ENCODE results near the gene CAPN2.
"Not testable (repeated sequence)": the region's sequence is repeated elsewhere in the genome, so short reads cannot be mapped to it uniquely, and the experiment has no call there.

CAPN2 gene

DNA sequence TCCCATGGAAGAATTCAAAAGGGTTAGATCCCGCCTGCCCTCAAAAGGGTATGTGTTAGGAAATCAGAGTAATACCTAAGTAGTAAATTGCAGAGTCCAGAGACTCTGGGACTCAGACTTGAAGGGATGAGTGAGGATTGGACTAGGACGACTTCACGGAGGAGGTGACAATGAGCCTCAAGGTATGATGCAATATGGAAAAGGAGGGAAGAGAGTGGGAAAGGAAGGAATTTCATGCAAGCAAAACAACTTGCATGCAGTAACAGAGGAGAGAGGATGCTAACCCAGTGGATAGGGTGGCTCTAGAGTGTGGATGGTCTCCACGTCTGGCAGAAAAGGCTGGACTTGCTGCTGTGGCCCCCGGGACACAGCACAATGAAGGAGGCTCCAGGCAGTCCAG is 4.8 kb downstream of the CAPN2 start:
- no peak for DNase-seq (ENCODE audit: low read depth in 2 of 2)

DNA sequence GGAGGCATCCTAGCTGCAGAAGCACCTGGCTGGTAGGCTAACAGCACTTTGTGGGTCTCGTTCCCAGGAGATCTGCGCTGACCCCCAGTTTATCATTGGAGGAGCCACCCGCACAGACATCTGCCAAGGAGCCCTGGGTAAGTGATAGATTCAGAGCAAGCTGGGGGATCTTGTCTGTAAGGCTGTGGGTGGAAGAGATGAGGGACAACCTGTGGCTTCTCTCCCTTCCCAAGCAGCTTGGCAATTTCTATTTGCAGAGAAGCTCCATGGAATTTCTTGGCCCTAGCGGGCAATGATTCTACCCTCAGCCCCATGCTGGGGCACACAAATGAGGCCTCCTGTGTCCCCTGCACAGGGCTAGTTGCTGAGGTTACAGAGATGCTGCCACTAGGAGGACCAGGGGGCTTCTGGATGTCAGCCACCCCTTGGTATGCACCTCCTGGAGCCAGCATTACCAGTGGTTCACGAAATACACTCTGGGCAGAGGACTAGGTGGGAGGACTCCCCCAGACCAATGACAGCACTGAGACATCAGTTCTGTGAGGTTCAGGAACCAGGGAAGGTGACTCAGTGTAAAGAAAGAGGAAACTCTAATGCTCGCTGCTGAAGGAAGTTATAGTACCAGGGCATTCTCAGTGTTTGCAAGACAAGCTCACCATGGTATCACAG is 5.5 kb downstream of the CAPN2 start:
- no peak for DNase-seq (ENCODE audit: low read depth in 2 of 2)

DNA sequence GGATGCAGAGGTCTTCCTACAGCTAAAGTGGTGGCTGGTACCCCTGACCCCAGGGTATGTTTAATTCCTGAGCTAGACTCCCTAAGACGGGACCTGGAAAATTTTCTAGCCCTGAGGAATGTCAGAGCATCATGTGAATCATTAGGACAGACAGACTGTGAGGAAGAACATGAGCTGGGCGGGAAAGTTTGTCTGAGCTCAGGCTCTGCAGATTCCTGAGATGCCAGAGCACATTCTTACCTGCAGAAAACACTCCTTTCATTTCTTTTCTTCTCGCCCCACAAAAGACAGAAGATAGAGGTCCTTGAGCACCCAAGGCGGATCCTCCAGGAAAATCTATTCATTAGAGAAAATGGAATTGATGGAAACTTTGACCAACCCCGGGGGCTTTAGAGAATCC is 6.5 kb downstream of the CAPN2 start:
- no peak for DNase-seq (ENCODE audit: low read depth in 2 of 2)

DNA sequence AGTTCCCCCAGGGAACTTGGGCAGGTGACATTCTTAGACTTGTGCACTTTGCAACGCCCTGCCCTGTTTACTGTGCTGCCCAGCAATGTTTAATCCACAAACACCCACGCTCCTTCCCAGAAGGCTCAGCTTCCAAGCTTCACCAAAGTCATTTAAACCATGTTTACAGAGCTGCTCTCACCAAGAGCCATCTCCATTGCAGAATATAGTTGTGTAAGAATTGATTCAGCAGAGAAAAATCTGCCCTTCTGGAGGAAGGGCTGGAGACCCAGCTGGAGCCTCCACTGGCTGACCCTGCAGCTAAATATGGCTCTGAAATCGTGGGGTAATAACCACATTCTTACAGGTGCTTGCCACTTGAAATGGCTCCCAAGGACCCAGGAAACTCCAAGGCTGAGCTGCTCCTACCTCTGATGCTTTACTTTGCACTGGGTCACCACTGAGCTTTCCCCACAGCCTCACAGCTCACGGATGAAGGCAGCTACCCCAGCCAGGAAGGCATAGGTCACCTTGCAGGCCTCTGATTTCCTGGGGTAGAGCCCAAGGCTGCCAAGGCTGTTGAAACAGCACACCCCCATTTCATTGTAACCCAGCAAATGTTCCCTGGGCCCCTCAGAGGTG is 8.7 kb downstream of the CAPN2 start:
- DNase-seq (ENCODE audit: low read depth in 2 of 2): no peak

DNA sequence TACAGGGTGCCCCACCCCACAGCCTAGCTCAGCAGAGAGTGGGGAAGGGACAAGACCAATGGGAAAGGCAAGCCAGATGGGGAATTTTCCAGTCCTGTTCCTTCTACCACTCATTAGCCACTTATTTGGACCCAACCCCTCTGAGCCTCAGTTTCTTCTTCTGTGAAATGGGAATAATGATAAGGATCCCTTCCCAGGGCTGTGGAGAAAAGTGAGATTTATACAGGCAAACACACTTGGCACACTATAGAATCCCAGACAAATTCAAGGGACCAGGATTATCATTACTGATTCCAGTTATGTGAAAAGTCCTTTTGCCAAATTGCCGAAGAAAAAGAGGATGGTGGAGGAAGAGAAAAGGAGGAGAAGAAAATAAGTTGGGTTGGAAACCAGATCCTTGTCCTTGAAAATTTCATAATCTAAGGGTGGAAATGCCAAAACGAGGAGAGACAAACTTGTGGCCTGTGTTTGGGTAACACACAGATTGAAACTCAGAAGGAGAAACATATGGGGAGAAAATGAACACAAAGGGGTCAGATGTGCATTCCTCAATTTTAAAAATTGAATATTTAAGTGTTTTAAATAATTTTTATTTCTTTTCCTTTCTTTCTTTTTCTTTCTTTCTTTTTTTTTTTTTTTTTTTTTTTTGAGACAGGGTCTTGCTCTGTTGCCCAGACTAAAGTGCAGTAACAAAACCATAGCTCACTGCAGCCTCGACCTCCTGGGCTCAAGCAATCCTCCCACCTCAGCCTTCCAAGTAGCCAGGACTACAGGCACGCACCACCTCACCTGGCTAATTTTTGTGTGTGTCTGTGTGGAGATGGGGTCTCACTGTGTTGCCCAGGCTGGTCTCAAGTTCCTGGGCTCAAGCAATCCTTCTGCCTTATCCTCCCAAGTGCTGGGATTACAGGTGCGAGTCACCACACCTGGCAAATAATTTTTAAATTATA is 9.6 kb downstream of the CAPN2 start:
- DNase-seq (ENCODE audit: low read depth in 2 of 2): no peak

DNA sequence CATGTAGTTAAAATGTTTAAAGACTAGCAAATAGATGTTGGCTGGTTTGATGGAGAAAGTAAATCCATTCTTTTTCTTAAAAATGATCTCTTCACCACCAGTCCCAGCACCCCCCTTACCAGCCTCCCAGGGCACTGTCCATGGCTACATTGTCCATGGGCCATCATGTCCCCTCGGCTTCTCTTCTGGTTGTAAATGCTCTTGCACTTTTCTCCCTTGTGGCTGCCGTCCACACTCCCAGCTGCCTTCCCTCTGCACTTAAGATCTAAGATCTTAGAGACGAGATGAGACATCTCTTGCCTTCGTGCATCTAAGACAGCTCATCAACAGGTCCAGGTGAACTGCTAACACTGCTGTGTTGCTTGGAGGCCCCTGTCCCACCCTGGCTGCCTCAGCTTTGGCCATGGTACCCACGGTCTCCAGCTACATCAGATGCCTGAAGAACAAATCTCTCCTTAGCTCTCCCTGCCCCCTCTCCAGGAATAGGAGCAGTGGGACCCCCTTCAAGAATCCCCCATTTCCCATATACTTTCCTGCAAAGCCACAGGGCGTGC is 11.1 kb downstream of the CAPN2 start:
- no peak for DNase-seq (ENCODE audit: low read depth in 2 of 2)

DNA sequence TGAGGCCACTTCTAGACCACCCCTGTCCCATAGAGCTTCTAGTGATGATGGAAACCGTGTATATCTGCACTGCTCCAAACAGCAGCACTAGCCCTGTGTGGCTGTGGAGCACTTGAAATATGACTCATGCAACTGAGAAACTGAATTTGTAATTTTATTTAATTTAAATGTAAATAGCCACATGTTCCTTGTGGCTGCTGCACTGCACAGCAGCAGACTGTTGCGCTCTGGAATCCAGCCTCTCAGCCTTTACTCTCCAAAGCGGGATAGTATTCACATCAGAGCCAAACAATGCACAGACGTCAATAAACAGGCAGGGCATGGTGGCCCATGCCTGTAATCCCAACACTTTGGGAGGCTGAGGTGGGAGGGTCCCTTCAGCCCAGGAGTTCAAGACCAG is 12.0 kb downstream of the CAPN2 start:
- no peak for DNase-seq (ENCODE audit: low read depth in 2 of 2)

DNA sequence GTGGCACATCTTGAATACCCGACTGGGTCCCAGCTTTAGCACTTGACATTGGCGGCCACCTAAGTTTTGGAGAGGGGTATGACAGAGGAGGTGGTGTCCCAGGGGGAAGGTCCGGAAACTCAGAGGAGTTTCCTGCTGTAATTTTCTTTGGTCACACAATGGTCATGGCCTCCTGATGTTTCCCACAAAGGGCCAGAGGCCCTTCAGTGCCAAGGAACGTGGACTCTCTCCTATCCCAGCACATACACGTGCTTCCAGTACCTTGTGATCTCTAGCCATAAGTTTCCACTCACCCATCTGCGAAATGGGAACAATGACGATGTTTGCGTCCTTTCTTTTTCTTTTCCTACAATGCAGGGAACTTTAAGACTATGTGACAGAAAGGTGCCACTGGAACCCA is 13.2 kb downstream of the CAPN2 start:
- no peak for DNase-seq (ENCODE audit: low read depth in 2 of 2)

DNA sequence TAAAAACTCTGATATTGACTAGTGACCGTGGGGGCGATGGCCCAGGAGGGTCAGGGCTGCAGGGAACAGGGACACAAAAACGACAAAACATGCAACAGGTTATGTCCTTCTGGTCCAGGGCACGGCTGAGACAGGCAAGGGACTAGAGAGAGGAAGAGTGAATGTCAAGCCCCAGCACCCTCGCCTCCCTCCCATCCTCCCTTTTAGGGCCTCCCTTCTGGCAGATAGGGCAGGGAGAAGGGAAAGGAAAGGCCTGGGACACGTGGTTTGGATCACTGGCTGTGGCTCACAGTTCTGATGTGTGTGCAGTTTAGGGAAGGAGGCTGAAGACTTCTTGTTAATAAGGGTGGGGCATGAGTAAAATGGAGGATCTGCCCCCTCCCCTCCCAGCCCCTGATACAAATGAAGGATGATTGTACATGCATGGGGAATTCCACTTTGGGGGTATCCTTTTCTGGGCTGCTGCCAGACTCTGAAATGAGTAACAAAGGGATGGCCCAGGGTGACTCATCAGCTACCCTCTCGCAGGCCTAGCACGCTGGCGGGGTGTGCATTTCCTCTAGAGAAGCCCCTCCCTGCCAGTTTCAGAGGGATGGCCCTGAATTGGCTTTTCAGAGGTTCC is 14.2 kb downstream of the CAPN2 start:
- DNase-seq (ENCODE audit: low read depth in 2 of 2): peak; percentile 89 to 91

DNA sequence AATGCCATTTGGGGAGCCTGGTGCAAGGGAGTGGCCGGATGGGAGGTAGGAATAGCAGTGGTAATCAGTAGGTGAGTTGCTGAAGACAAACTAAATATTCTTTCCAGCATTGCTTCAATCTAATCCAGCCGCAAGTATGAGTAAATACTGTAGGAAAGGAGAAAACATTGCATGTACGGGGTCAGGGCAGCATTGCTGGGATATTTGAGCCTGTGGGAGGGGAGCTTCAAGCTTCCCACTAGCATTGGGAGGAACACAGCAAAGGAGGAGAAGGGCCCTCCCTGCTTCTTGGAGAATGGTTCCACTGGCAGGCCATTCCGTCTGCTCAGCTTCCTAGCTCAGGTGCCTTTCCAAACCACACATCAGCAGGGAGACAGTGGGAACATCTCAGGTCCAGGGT is 15.2 kb downstream of the CAPN2 start:
- no peak for DNase-seq (ENCODE audit: low read depth in 2 of 2)

DNA sequence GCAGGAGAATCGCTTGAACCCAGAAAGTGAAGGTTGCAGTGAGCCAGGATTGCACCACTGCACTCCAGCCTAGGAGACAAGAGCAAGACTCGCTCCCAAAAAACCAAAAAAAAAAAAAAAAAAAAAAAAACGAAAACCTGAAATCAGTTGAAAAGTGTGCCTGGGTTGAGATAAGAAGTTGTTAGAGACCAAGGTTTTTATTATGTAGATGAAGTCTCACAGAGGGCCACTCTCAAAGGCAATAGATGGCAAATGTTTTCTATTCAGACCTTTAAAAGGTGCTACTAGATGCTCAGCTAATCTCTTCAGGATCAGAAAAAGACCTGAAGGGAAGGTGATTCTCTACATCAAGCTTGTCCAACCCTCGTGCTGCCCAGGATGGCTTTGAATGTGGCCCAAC is 17.6 kb downstream of the CAPN2 start:
- DNase-seq (ENCODE audit: low read depth in 2 of 2): no peak

DNA sequence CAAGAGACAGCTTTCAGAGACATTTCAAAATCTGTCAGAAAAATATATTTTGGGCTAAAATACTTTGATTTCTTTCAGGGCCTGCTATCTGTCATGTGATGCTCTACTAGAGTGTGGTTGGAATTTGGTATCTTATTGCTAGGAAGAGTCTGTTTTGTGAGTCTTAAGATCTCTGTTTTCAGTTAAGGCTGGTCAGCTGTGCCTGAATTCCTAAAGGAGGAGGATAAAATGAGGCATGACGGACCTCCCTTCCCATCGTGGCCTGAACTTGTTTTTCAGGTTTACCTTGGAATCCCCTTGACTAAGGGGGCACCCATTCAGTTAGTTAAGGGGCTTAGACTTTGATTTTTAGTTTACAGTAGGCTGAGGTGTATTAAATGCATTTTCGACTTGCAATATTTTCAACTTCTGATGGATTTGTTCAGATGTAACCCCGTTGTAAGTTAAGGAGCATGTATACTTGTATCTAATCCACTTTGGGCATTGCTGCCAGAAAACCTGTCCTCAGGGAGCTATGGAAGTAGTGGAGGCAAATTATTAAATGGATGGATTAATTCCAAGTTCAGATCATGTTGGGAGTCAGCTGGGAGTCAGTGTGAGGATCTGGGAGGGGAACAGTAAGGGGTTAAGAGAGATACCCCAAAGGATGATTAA is 18.3 kb downstream of the CAPN2 start:
- DNase-seq (ENCODE audit: low read depth in 2 of 2): no peak

DNA sequence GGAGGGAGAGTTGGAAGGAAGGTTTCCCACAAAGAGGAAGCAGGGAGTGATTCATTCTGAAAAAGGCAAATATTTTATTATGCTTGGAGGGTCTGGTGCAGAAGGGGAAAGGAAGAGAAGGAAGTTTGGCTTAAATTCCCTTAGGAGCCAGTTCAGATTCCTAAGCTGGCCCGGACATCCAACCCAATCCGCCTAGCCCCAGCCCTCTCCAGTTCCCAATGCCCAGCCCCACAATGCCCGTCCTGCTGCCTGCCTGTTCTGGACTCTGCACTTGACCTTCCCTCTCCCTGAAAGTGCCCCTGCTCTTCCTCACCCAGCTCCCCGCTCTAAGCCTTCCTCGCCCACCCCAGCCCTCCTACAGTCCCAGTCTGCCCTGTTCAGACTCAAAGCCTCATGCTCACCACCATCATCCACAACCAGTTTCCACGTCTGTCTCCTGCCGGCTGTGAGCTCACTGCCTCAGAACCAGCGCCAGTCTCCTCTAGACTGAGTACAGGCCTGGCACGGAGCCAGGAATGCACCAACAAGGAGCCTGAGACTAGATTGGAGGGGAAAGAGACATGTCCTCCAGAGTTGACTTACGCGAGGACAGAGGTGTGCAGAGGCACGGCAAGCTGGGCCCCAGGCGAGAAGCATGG is 18.9 kb downstream of the CAPN2 start:
- no peak for DNase-seq (ENCODE audit: low read depth in 2 of 2)

DNA sequence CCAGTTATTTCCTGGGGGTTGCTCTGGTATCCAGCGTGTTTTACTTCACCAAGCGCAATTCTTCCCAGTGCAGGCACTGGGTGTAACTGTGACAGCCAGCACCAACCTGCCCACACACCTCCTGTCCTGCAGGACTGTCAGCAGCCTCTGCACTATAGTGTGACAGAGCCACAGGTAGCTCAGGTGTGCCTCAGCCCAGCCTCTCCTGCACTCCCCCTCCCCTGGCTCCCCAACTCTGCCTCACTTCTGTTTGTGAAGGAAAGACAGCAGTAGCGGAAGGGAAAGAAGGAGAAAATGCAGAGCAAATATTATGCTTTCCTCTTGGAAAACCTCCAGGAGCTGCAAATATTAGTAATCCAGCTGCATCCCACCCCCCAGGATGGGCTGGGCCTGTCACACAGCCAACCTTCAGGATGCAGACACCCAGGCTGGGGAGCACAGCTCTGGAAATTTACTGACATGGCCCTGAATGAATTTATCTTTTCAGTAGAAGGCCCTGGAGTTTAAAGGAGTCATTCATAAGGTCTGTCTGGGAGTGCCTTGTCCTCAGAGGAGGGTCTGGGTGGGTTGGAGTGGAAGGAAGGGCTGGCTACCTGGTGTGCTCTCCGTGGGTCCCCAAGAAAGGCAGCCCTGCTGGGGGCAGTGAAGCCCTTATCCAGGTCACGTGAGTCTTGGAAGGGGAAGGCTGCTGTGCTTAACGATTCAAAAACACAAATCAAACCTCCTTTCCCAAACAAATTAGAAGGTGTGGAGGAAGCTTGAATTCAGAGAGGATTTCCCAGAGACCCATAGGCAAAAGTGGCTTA is 20.9 kb downstream of the CAPN2 start:
- no peak for DNase-seq (ENCODE audit: low read depth in 2 of 2)

DNA sequence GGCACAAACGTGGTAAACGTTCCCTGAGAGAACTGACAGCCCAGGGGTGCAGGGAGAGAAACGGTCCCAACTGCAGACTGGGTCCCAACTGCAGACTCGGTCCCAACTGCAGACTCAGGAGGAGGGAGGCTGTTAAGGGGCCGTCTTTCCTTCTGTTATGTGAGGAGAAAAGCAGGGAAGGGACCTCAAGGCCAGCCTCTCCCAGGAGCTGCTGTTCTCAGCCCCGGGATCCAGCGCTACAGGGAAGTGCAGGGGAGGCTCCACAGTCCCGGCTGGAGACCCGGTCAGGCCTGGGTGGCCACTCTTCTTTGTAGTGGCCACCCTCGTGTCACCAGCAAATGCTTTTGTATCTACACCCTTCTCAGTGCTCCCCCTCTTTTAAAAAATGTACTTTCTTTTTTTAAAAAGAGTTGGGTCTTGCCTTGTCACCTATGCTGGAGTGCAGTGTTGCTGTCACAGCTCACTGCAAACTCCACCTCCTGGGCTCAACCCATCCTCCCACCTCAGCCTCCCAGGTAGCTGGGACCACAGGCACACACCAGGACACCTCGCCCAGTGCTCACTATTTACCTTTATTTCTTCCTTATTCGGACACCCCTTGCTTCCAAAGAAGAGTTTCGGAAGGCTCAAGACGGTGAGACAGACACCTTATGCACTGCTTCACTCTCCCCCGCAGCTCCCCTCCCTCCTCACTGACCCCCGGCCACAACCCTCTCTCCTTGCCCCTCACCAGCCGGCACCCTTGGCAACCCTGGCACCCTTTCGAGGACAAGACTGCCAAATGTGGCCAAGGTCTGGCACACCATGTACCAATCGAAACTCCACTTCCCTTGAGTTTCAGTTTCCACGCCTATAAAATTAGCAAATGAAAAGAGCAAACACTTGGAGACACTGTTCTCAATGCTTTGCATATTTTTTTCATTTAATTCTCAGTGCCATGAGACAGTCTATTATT is 21.8 kb downstream of the CAPN2 start:
- DNase-seq (ENCODE audit: low read depth in 2 of 2): no peak

DNA sequence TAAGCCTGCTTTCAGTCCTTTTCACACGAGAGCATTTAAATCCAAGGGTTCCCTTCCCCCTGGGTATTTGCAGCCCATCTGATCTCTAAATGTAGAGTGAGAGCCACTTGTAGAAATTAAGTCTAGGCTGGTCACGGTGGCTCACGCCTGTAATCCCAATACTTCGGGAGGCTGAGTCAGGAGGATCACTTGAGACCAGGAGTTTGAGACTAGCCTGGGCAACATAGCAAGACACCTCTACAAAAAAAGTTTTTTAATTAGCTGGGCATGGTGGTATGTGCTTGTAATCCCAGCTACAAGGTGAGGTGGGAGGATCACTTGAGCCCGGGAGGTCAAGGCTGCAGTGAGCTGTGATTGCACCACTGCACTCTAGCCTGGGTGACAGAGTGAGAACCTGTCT is 24.3 kb downstream of the CAPN2 start:
- not testable (repeated sequence) for DNase-seq (ENCODE audit: low read depth in 2 of 2)

DNA sequence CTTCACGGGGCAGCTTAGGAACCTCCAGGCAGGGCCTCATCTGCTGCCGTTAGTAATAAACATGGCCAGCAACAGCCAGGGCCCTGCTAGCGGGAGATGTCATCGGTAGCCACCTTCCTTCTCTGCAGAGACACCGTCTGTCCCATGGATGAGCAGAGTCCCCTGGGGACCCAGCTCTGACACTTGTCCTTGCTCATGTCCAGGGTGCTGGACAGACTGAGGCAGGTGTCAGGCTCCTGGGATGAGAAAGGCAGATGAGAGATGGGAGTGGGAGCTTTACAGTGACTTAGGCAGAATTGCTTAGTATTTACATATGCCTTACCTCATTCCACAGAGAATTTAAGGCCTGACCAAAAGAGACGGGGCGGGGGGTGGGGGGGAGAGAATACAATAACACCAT is 25.0 kb downstream of the CAPN2 start:
- DNase-seq (ENCODE audit: low read depth in 2 of 2): no peak

DNA sequence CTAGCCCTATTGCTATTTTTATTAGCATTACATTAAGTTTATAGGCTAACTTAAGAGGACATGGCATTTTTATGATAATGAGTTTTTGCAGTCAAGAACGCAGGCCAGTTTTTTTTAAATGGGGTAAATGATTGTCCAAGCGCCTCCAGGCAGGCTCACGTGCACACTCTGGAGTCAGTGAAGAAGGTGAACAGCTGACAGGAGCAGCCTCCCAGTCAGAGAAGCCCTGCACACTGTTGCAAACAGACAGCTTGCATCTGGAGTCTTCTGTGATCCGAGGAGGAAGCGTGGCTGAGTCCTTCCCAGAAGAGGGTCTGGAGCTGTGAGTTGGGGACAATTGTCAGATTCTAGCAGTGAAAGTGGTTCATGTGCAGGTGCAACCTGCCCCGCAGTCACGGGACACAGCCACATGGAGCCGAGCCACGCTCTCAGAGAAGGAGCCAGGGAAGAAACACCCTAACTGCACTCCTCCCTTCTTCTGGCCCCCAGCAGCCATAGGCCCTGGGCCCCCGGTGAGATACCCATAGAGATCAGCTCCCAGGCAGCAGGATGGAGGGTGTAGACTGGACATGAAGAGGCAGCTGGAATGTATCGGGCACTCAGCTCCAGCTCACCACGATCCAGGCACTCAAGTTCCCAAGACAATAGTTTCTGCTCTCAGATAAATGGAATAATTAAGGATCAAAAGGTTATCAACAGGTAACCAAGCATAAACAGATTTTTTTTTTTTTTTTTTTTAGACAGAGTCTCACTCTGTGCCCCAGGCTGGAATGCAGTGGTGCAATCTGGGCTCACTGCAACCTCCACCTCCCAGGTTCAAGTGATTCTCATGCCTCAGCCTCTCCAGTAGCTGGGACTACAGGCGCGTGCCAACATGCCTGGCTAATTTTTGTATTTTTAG is 26.4 kb downstream of the CAPN2 start:
- no peak for DNase-seq (ENCODE audit: low read depth in 2 of 2)
